ENCODE measurements around the gene TAS2R40.

Gene TAS2R40

GRCh38 chr7:143185551-143185950 lies 36.3 kb upstream of the TAS2R40 start:
- H3K4me3 ChIP-seq (ENCODE audit: control insufficient read depth, low read depth, low read length), result no peak overlapping the region
- DNase-seq (ENCODE audit: low read depth), result no peak
- no peak for TF ChIP-seq CTCF (IDR thresholded peaks at IDR 0.05; ENCODE audit: control insufficient read depth, insufficient read depth, low read depth, low read length, missing control alignments)

- no peak for TF ChIP-seq CTCF (IDR thresholded peaks at IDR 0.05; ENCODE audit: control insufficient read depth, insufficient read depth, low read depth, low read length, missing control alignments)
- no peak for DNase-seq (ENCODE audit: low read depth)
- H3K4me3 ChIP-seq (ENCODE audit: control insufficient read depth, low read depth, low read length), result no peak overlapping the region
Observed at GRCh38 chr7:143188994-143189393, 32.8 kb upstream of the TAS2R40 start.

GRCh38 chr7:143193880-143194279 lies 28.0 kb upstream of the TAS2R40 start:
- no peak overlapping the region for H3K4me3 ChIP-seq (ENCODE audit: control insufficient read depth, low read depth, low read length)

GRCh38 chr7:143199040-143199439 lies 22.8 kb upstream of the TAS2R40 start:
- TF ChIP-seq CTCF (IDR thresholded peaks at IDR 0.05; ENCODE audit: control insufficient read depth, insufficient read depth, low read depth, low read length, missing control alignments), result no peak
- H3K4me3 ChIP-seq (ENCODE audit: control insufficient read depth, low read depth, low read length), result no peak overlapping the region
- DNase-seq (ENCODE audit: low read depth), result no peak

More at GRCh38 chr7:143193880-143194279, 28.0 kb upstream of the TAS2R40 start:
- TF ChIP-seq CTCF (IDR thresholded peaks at IDR 0.05; ENCODE audit: control insufficient read depth, insufficient read depth, low read depth, low read length, missing control alignments), result no peak
- DNase-seq (ENCODE audit: low read depth), result no peak

GRCh38 chr7:143202161-143202560 lies 19.7 kb upstream of the TAS2R40 start:
- TF ChIP-seq CTCF (IDR thresholded peaks at IDR 0.05; ENCODE audit: control insufficient read depth, insufficient read depth, low read depth, low read length, missing control alignments), result no peak
- DNase-seq (ENCODE audit: low read depth), result no peak
- no peak overlapping the region for H3K4me3 ChIP-seq (ENCODE audit: control insufficient read depth, low read depth, low read length)

GRCh38 chr7:143203386-143203785 lies 18.5 kb upstream of the TAS2R40 start:
- no peak for DNase-seq (ENCODE audit: low read depth)
- no peak for TF ChIP-seq CTCF (IDR thresholded peaks at IDR 0.05; ENCODE audit: control insufficient read depth, insufficient read depth, low read depth, low read length, missing control alignments)
- no peak overlapping the region for H3K4me3 ChIP-seq (ENCODE audit: control insufficient read depth, low read depth, low read length)
